ENCODE results near the gene HLF.

GRCh38 chr17:55230716-55231115 lies 34.0 kb upstream of the HLF start:
- TF ChIP-seq CTCF (IDR thresholded peaks at IDR 0.05) (no peak), POLR2A (IDR thresholded peaks at IDR 0.05) (no peak), POLR2AphosphoS5 (IDR thresholded peaks at IDR 0.05) (no peak)
